COR-L47 (cell line): ENCODE data around the gene BANF1.
A peak's percentile ranks its signal among the peaks of the same experiment; 100 is the strongest.
"Not testable (repeated sequence)": the region's sequence is repeated elsewhere in the genome, so short reads cannot be mapped to it uniquely, and the experiment has no call there.

Source experiments
- DNase-seq: peaks from one replicate; lab custom pipeline; 2025; lab: John Stamatoyannopoulos, UW

Gene BANF1

DNA sequence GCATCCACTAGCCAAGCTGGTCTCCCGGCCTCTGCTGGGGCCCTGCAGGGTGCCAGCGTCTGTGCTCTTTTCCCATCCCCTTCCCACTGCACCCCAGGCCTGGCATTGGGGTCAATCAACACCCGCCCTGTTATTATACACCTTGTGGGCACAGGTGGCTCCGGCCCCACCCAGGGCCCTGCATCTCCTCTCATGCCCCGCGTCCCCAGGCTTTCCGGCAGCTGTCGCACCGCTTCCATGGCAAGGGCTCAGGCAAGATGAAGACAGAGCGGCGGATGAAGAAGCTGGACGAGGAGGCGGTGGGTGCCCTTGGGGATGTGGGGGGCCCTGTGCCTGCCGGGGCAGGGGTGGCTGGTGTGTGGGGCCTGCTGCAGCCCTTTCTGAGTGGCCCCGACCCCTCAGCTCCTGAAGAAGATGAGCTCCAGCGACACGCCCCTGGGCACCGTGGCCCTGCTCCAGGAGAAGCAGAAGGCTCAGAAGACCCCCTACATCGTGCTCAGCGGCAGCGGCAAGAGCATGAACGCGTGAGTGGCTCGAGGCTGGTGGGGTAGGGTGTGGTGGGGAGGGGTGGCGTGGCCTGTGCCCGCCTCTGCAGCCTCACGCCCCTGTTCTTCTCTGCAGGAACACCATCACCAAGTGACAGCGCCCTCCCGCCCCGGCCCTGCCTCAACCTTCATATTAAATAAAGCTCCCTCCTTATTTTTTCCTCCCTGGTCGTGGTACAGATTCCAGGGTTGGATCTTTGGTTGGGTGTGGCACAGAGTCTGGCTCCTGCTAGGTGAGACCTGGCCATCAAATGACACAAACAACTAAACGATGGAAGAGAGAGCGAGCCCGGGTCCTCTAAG, 23.7 kb upstream of the BANF1 start:
- DNase-seq = no peak

- no peak for DNase-seq
These were observed 23.0 kb upstream of the BANF1 start for GRCh38 chr11:65979261-65979759.

- DNase-seq = no peak
These were observed 21.1 kb upstream of the BANF1 start for GRCh38 chr11:65981101-65981740.

DNA sequence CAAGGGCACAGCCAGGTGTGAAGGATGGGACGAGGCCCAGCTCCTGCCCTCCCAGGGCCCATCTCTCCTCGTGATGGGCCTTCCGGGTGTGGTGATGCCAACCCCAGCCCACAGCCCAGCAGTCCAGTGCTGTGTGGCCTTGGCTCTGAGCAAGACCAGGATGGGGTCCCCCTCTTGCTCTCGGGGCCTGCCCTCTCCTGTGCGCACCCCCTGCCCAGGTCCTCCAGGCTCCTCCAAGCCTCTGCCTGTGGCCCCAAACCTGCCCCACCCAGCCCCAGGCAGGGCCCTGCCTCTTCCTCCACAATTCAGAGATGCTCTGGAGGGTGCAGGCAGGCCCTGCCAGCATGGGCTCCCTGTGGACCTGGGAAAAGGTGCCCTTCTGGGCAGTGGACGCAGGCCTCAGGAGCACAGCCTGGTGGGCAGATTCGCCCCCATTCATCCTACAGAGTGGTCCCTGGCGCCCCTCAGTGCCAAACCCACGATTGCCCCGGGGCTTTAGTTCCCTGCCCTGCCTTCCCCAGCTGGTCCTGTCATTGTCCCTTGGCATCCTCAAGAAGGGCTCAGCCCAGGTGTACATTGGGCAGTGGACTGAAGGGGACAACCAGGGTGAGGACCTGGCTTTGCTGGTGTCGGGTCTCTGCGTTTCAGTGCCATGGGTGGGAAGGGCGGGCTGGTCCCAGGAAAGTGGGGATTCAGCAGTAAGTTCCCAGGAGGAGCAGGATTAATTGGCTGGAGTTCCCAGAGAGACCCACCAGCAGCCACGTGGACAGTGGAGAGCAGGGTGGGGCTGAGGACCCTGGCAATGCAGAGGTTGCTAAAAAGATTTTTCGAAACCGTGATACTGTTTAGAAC, 20.1 kb upstream of the BANF1 start:
- no peak for DNase-seq

- DNase-seq = no peak
These were observed 19.3 kb upstream of the BANF1 start for GRCh38 chr11:65982824-65983588.

DNA sequence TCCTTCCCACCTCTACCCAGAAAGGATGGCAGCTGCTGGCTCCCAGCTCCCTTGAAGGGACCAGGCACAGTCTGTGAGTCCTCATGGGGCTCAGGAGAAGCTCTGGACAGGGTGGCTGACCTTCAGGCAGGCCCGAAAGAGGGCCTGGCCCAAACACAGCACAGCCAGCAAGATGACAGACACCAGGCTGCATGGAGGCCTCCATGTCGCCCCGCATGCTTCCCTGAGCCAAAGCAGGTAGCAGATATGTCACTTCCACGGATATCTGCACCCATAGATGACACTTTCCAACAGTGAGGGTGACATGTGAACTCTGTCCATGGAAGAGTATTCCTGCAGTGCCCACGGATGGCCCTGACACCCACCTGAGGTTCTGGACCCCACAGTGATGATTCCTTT, 18.7 kb upstream of the BANF1 start:
- DNase-seq = no peak

- no peak for DNase-seq
These were observed 15.0 kb upstream of the BANF1 start for GRCh38 chr11:65987336-65987735.

DNA sequence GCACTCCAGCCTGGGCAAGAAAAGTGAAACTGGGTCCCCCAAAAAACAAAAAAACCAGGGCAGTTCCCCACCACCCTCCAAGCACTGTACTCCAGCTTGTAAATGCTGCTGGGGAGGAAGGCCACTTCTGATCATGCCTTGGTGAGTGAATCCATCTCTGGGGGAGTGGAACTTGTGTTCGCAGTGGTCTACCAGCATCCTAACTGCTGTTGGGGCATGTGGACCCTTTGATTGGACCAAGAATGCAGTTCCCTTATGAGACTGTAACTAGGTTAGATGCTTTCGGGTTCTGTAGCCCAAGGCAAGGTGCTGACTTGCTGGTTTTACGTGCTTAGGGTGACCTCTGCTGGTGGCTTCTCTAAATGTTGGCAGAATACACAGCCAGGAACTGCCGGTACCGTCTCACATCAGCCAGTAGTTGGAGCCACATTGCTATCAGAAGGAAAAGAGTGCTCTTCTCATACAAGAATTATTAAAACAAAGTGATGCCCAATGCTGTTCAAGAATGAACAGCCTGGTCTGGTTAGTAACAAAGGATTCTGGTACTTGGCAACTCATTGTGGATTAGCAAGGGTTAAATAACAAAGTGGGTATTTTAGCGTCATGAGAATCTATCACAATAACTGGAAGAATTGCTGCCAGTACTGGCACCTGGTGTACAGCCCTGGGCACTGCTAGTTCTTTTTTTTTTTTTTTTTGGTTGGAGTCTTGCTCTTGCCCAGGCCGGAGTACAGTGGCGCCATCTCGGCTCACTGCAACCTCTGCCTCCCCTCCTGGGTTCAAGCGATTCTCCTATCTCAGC, 13.3 kb upstream of the BANF1 start:
- DNase-seq = peak; percentile 86

GRCh38 chr11:65992056-65992455, 10.2 kb upstream of the BANF1 start:
- no peak for DNase-seq

DNA sequence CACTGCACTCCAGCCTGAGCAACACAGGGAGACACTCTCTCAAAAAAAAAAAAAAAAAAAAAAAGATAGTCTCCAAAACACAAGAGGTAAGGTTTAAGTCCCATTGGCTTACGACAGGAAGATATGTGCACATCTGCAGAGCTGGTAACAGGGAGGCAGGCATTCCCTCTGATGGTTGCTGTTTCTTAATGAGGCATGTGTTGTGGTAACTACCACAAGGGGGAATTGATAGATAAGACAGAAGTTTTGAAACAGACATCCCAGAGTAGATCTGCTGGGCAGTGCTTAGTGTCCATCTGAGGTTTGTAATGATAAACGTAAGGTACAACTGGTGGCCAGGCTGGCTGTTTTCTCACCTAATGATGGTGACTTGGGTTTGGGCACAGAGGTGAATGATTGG, 5.0 kb upstream of the BANF1 start:
- DNase-seq = no peak

- DNase-seq = peak; percentile 51
These were observed 434 bp downstream of the BANF1 start for GRCh38 chr11:66002648-66003225.

- DNase-seq = no peak
These were observed 988 bp downstream of the BANF1 start for GRCh38 chr11:66003291-66003690.

- DNase-seq = no peak
These were observed 1.9 kb downstream of the BANF1 start for GRCh38 chr11:66004186-66004585.

DNA sequence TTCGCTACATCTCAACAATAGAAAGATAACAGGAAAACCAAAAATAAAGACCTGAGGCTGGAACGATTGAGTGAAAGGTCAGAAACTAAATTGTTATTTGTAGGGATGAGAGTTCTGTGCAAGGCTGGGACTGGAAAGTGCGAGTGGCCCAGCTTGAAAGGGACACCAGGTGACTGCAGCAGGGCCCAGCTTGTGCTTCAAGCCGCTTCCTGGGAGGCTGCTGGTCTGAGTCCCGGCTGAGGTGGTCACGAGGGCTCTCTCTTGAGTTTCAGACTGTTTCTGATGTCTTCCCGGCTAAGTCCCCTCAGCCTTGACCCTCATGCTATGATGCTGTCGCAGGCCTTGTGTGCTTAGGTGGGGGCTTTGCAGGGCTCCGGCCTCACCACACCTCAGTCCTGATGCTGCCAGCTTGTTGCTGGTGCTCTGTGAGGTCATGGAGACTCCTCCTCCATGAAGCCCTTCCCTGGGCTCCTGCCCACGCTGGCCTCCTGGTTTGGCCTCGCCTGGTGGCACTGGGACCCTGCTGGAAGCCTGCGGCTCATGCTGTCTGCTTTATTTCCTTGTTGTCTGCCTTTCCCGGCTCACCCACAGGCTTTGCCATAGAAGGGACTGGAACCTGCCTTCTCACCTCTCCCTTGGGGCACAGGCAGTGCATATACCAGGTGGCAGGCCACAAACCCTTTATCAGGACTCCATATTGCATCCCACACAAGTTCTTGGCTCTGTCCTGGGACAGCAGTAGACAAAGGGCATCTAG, 4.0 kb downstream of the BANF1 start:
- DNase-seq = no peak

DNA sequence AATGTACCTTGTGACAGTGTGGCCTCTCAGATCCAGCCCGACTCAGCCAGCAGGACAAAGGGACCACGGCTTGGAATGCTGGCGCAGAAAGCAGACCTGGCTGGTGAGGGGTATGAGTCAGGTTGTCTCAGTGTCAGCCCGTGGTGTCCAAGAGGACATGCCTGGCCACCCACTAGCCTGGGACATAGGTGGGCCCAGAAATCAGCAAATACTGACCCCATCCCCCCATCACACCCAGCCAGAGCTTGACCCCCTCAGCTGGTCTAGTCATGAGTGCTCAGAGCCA, 4.5 kb downstream of the BANF1 start:
- no peak for DNase-seq

GRCh38 chr11:66007201-66007634, 4.9 kb downstream of the BANF1 start:
- DNase-seq = no peak

DNA sequence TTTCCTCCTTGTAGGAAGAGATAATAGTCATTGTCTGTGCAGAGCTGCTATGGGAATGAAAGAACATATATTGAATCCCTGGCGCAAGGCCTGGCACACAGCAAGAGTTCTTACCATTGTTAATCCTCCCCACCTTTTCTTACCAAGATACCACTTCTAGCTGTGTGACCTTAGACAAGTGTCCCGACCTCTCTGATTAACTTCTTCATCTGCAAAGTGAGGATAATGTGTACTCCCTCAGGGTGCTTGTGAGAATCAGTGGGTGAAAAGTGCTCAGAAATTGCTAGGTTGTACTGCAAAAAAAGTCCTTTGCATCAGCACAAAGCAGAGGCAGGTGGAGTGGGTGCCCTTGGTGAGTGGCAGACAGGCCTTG, 5.8 kb downstream of the BANF1 start:
- no peak for DNase-seq

DNA sequence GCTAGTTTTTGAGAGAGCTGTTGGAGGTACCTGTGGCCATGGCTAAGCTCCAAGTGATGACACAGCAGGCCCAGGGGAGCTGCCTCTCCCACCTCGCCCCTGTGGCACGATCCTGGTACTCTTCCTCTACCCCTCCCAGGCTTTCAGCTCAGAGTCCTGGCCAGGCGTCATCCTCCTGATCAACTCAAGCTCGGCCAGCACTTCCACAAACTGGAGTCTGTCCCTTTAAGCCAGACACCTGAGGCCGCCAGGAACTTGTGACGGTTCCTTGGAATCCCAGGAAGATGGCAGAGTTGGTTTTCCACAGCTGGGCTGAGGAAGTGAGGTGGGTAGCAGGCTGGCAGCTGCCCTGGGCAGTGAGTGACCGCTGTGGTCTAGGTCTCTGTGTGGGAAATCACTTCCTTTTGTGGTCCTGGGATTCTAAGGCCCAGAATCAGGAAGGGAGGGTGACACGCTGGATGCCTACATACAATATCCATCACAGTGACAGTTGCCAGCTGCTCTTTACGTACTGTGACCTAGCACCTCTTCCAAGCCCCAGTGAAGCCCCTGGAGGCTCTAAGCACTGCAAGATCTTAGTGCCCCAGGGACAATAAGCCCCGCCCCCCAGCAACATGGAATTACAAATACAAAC, 6.3 kb downstream of the BANF1 start:
- no peak for DNase-seq

DNA sequence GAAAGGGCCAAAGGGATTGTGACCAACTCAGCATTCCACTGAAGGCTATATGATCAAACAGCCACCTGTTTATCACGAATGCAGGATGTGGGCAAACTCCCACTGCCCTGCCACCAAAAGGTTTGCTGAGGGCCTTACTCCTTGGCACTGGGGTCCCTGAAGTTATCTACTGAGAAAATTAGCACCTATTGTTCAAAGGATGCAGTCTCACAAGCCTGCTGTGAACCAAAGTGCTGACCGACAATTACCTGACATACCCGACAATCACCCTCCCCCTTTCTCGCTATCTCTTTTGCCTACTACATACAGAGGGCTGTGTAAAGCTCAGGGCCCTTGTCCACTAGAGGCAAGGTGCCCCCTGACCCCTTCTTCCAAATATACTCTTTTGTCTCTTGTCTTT, 7.7 kb downstream of the BANF1 start:
- not testable (repeated sequence) for DNase-seq
